Measurements from ENCODE around the gene AAGAB.

The AAGAB gene

DNA sequence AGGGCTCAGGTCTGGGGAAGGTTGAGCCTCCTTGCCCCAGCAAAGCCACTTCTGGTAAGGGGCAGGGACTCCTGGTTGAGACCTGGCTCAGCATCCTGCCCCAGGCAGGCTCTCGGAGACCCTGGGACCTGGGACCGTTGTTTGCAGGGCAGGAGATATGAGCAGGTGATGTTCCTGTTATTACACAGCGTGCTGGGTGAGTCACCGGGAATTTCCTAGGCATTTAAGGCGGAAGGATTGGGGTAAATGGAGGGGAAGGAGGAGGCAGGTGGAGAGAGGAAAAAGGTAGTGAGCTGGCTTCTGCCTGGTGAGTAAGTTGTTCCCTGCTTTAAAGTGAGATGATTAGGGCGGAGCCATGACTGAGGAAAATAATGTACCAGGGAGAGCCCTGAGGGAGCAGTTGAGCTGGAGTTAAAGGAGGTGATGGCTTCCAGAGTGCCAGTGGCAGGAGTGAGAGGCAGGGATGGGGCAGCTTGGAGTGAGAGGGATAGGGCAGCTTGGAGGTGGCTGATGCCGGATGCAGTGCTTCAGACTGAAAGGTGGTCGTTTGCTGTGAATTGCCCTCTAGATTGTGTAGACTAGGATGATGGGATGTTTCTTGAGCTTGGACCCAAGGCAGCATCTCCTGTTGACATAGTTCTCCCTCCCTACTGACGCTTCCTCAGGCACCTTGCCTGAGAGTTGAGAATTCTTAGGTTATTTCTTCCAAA, 79.4 kb downstream of the AAGAB start:
- in situ Hi-C loops (cut with HindIII; ENCODE audit: low sequenced_read_pairs): no loop called here

DNA sequence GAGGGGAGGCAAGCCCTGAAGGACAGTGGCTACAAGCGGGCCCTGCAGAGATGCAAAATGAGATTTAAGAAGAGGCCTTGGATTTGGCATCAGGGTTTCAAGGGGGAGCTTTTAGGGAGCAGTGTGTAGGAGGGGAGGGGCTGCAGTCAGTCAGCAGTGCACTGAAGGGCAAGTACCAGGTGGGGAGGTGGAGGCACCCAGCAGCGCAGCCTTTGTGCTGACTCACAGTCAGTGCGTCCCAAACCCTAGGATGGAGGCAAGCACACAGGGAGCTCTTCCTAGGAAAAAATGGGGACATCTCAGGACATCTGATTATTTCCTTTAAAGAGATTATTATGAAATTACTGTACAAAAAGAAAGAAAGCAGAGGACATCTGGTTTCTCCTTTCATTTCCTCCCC, 80.0 kb downstream of the AAGAB start:
- in situ Hi-C loops (cut with HindIII; ENCODE audit: low sequenced_read_pairs): no loop called here

DNA sequence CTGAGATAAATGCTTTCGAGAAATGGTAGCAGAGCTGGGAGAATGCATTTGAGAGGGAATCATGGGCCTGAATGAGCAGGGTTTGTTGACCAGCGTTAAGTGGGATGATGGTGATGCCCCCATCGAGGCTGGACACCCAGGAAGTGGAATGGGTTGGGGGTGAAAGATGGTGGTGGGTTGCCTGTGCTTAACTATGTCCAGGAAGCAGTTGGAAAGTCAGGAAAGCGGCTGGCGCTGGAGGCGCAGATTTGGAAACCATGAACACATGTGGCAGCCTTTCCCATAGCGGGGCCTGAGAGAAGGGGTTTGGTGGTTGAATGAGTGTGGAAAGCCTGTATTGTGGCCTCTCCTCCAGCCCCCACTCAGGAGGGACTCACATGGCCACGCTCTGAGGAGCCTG, 80.7 kb downstream of the AAGAB start:
- in situ Hi-C loops (cut with HindIII; ENCODE audit: low sequenced_read_pairs): no loop called here

DNA sequence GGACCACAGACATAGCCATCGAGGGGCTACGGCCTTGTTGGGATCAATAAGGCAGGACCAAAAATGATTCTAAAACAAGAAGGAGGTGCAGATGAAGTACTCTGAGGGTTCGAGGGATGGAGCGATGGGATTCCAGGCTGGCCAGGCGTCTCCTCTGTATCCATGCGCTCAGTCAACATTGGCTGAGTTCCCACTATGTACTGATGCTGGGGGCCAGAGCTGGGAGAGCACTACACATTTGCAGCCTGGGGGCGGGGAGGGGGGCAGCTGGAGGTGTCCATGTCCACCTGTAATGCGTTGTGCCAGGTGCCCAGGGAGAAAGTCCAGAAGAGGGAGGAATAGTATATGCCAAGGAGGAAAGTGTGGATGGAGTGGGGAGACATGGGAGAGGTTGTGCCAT, 81.5 kb downstream of the AAGAB start:
- in situ Hi-C loops (cut with HindIII; ENCODE audit: low sequenced_read_pairs): no loop called here

DNA sequence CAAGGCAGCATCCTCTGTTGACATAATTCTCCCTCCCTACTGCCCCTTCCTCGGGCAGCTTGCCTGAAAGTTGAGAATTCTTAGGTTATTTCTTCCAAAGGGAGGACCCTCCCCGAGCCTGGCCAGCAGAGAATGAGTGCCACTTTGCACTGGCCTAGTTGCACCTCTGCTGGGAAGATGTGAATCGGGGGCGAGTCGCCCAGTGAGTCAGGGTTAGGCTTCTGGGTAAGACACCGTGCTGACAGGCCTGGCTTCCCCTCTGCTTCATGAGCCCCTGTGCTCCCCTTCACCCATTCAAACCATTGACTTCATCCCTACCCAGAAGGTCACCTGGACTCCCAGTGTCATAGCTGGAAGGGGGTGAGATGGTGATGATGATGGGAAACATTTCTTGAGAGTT, 82.3 kb downstream of the AAGAB start:
- in situ Hi-C loops (cut with HindIII; ENCODE audit: low sequenced_read_pairs): no loop called here

DNA sequence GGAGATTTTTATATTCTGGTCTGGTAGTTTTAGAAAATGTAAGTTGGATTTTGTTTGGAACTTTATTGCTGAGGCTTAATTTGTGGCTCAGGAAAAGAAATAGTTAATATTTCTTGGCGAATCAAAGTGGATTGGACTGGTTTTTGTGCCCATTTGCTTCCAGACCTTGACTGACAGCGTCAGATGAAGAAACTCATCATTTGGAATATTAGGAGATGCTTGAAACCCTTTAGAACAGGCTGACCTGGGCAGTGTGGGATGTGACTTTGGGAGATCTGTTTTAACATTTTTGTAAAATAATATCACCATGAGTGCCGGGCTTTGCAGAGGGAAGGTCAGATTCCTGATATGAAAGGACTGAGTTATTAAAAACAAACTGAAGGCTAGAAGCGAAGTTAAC, 83.0 kb downstream of the AAGAB start:
- in situ Hi-C loops (cut with HindIII; ENCODE audit: low sequenced_read_pairs): no loop called here

DNA sequence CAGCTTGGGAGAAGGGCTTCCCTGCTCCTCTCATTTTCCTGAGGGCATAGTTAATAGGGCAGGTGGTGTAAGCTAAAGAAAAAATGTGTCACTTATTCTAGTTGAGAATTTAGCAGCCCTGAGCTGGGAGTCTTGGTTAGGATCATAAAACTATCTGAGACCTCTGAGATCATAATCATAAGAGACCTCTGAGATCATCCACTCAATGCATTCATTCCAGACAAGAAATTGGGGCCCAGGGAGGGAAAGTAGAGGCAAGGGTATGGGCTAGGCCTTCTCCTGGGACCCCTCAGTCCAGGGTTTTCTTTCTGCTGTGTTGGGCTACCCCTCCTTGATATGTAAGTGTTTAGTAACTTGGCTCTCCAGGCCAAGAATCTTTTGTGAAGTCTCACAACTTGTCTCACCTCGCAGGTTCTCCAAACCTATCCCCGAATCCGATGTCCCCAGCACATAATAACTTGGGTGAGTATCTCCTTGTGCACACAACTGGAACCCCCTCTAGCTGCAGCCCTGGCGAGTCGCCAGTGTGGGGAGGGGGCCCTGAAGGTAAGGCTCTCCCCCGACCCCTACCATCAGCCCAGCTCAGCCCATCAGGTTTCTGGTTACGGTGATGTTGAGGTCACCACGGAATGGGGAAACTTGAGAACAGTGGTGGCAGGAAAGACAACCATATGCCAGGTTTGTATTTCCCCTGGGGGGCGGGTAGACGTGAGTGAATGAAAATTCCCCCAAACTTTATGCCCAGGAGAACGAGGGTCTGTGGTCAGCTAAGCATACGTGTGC, 84.1 kb downstream of the AAGAB start:
- in situ Hi-C loops (cut with HindIII; ENCODE audit: low sequenced_read_pairs): no loop called here

DNA sequence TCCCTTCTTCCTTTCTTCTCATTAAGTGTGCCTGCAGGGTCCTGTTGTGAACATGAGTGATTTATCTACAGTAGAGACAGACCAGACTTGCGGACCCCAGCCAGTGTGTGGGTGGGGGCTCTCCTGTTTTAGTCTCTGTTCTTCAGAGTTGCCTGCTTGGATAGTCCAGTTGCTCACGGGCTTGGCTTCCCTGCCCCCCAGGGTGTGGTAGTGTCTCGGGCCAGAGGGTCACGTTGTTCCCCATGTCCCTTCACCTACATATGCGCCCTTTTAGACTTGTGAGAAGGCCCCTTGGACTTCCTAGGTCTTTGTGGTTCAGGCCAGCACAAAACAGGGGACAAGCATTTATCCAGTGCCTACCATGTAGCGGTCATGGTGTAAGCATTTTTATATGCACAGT, 85.8 kb downstream of the AAGAB start:
- in situ Hi-C loops (cut with HindIII; ENCODE audit: low sequenced_read_pairs): no loop called here

DNA sequence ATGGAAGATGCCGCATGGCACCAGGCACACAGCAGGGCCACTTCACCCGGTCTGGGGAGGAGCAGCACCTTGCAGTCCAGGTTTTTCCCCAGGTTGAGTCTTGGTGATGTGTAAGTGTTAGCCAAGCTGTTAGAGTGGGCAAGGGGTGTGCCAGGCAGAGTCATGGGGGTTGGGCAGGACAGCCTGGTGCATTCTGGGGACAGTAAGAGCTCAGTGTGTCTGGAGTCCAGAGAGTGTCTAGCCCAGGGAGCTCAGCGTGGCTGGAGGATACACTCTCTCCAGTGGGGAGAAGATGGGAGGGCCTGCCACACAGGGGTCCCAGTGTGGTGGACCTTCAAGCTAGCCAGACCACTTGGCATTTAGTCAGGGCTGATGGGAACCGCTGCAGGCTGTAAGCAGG, 87.4 kb downstream of the AAGAB start:
- in situ Hi-C loops (cut with HindIII; ENCODE audit: low sequenced_read_pairs): no loop called here

DNA sequence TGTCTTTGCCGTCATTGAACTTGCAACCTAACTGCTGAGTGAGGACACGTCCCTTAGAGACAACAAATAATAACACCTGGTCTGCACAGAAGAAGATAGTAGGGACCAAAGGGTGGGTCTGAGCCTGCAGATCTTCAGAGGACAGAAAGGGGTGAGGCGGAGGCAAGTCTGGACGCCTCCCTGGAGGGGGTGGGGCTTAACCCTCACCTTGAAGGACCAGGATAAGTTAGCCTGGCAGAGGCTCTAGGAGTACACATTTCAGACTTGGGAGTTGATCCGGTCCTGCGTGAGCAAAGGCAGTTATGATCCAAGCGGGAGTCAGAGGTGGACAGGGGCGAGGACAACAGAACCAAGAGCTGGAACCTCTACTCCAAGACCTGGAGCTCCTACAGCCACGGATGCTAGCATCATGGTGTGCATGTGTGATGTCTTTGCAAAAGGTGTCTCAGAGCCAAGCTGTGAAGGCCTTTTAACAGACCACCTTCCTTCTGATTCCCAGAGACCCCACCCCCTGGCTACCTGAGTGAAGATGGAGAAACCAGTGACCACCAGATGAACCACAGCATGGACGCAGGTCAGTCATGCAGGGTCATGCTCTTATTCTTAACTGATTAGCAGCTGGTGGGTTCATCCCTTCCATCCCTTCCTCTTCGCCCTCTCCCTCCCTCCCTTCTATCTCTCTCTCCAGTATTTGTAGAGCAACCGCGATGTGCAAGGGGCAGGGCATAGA, 88.0 kb downstream of the AAGAB start:
- in situ Hi-C loops (cut with HindIII; ENCODE audit: low sequenced_read_pairs): no loop called here

DNA sequence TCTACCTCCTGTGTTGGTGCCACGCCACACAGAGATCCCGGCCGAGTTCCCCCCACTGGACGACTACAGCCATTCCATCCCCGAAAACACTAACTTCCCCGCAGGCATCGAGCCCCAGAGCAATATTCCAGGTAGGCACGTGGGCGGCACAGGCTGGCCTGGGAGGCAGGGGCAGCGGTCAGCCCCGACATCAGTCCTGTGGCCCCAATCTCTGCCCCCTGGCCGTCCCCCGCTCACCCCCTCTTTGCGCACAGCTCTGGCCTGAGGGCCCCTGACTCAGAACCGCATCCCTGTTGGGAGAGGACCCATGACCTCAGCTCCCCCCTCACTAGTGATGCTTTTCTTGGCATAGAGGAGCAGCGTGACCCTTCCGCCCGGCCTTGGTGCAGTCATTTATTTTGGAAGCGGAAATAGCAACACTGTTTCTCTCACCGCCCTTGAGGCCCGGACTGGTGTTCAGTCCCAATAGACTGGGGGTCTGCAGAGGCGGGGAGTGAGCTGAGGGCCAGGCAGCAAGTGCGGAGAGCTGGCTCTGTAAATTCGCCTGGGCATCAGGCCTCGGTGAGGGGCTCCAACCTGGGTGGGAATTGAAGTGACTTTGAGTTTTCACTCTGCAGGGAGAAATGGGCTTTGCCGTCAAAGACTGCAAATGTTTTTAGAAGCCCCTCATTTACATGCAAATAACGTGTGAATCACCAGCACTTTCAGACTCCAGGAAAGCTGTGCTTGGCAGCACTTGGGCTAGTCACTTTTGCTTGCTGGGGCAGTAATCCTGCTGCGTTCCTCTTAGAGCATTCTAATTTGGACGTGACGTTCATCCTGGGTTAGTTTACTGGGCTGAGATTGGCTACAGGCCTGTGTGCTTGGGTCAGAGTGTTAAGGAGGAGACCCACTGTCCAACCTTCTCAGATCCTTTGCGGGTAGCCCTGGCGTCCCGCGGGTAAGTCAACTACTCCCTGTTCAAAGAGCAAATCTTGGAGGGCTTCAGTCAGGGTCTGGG, 88.9 kb downstream of the AAGAB start:
- in situ Hi-C loops (cut with HindIII; ENCODE audit: low sequenced_read_pairs): no loop called here

DNA sequence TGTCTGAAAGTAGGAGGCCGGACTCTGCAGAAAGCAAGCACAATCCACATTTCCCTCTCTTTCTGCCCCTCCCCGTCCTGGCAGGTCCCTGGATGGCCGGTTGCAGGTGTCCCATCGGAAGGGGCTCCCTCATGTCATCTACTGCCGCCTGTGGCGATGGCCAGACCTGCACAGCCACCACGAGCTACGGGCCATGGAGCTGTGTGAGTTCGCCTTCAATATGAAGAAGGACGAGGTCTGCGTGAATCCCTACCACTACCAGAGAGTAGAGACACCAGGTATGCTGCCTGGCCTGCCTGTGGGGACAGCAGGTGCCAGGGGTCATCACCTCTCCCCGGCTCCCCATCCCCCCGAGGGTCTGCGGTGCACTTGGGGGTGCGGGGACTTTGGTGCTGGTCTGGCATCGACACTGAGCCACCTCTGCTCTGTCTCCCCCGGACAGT, 89.6 kb downstream of the AAGAB start:
- in situ Hi-C loops (cut with HindIII; ENCODE audit: low sequenced_read_pairs): no loop called here

DNA sequence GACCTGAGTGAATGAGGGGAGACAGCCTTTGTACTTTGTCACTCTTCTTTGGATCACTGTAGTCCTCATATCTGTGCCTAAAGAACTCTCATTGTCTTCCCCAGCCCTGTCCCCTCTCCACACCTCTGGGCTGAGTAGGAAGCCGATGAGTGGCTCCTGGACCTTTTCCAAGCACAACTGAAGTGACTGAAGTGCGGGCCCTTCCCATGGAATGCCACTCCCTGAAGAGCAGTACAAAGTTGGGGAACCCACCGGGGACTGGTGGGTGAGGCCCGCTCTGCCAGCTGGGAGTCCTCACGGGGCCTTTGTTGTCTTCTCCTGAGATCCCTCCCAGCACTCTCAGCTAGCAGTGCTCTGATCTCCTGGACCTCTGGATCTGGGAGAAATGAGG, 90.1 kb downstream of the AAGAB start:
- in situ Hi-C loops (cut with HindIII; ENCODE audit: low sequenced_read_pairs): no loop called here

DNA sequence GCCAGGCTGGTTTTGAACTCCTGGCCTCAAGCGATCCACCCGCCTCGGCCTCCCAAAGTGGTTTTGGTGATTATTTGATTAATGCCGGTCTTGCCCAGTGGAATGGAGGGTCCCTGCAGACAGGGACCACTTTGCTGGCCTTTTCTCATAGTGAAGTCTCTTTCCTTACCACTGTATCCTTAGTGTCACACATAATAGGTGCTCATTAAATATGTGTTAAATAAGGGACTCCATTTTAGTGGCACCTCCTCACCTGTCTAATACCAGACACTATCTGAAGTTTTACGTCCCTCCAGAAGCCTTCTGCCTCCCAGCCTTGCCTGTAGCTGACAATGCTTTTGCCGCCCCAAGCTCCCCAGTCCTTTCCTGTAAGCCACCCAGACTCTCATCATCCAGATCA, 91.3 kb downstream of the AAGAB start:
- in situ Hi-C loops (cut with HindIII; ENCODE audit: low sequenced_read_pairs): no loop called here

DNA sequence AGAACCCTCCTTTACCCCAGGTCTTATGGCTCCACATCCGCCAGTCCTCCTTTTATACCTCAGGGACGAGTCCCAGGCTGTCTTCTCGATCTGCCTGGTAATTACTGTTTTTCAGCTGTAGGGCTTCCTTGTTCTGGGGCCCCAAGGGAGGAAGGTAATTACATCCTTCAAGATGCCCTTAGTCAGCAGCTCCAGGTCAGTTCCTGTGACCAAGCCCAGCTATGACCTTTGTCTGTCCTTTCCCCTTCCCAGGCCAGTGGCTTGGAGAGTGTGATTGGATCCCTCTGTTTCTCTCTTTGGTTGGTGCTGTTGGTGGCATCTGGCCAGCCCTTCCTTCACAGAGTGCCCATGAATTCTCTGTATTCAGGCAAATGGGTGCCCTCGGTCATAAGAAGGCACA, 92.6 kb downstream of the AAGAB start:
- in situ Hi-C loops (cut with HindIII; ENCODE audit: low sequenced_read_pairs): no loop called here

DNA sequence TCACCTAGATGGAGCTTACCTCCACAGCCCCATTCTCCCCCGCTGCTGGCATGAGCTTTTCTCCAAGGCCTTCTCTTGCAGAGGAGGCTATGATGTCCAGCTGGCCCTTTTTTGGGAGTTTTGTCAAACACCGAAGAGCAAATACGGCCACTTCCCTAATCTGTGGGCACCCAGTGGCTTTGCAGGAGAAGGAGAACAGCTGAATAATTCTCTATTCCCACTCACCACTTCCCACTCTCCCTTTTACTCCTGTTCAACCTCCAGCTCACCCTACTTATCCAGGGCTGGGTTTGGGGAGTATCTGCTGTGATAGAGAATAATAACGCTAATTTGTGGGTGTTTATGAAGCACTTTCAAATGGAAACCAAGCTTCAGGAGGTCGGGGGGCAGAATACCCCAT, 93.0 kb downstream of the AAGAB start:
- in situ Hi-C loops (cut with HindIII; ENCODE audit: low sequenced_read_pairs): no loop called here

DNA sequence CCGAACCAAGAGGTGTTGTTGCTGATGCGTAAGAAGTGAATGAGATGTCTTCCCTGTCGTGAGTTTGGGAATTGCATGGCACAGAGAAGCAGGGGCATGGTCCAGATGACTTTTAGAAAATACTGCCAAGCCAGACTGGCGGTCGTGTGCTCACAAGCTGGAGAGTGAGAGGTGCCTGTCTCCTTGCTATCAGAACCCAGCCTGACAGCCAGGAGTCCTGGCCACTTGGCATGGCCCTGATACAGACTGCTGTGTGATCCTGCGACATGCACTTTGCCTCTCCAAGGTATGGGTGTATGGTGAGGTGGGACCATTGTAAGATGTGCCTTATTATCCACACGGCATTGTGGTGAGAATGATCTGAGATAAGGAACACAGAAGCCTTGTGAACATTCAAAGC, 96.1 kb downstream of the AAGAB start:
- in situ Hi-C loops (cut with HindIII; ENCODE audit: low sequenced_read_pairs): no loop called here

DNA sequence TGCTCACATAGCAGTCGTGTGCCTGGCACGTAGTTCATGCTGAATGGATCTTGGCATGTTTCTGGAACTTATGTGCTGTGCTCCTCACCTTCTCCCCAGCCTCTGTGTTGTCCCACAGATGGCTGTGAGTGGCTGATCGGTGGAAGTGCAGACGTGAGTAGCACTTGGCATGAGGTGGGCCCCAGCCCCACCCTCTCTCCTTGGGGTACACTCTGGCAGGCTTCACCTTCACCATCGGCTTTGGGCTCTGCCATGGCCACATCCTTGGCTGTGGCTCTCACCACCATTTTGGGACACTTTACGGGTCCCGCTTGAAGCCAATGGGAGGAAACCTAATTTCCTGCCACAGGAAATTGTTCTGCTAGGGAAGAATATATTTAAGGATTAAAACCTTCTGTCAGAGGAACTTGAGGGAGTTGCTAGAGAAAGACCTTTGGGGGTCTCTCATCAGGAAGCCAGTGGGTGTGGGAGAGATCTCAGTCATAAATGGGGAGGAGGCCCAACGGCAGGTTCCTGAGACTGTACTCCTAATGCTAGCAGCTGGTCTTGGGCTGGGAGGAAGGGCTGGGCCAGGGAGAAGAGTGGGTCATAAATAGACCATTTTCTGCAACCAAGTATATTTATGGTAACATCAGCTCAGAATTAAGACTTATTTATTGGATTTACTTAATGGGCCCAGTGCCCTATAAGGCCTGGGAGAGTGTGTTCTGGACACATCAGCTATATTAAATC, 96.8 kb downstream of the AAGAB start:
- in situ Hi-C loops (cut with HindIII; ENCODE audit: low sequenced_read_pairs): no loop called here

DNA sequence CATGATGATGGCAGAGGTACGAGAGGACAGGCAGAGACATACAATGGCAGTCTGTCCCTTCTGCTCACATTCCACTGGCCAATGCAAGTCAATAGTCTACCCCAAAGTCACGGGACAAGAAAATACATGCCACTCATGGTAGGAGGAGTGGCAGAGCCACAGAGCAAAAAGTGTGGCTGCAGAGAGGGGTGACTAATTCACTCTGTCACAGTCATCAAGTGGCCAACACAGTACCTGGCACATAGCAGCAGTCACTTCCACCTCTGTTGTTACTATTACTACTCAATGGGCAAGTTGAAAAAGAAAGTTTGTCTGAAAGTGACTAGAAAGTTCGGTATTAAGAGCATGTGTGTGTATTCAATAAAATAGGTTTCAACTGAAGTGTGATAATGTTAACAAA, 97.6 kb downstream of the AAGAB start:
- in situ Hi-C loops (cut with HindIII; ENCODE audit: low sequenced_read_pairs): no loop called here

DNA sequence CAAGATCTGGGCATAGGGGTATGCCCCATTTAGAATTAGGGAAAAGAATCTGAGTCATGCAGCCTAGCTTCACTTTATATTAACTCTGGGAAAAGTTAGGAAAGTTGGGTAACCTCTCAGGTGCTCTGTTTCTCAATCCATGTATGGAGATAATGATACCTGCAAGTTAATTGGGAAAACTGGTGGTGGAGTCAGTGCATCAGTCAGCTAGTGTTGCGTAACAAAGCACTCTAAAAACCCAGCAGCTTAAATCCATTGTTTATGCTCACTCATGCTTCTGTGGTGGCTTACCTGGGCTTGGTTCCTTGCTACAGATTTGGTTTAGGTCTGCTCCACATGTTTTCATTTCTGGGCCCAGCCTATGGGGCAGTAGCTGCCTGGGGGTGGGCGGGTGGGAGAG, 98.0 kb downstream of the AAGAB start:
- in situ Hi-C loops (cut with HindIII; ENCODE audit: low sequenced_read_pairs): no loop called here

Measured in endothelial cell of hepatic sinusoid (primary cell).